HG02588 (cell line): ENCODE measurements around the gene EMILIN1.
A peak's percentile ranks its signal among the peaks of the same experiment; 100 is the strongest.
"Not testable (repeated sequence)": the region's sequence is repeated elsewhere in the genome, so short reads cannot be mapped to it uniquely, and the experiment has no call there.

Experiments used
- ATAC-seq: cut with Tn5 transposase; IDR thresholded peaks from one replicate; pipeline ENCODE4 v1.9.1; 2021; ENCODE audit warnings: mild to moderate bottlenecking, moderate library complexity; ENCODE audit not compliant: unreplicated experiment

EMILIN1 gene

GRCh38 chr2:27053321-27053720, 25.1 kb upstream of the EMILIN1 start:
- no peak for ATAC-seq

DNA sequence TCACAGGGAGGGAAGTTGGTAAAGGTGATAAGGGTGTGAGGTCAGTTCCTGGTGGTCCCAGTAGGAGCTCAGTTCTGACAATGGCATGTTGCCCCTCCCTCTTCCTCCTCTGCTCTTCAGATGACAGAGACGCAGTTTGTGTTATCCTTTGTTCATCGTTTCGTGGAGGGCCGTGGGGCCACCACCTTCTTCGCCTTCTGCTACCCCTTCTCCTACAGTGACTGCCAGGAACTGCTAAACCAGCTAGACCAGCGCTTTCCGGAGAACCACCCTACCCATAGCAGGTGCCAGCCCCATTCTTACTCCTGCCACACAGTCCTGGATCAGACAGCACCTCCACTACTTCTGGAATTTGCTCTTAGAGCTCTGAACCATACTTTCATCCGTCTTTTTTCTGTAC, 24.6 kb upstream of the EMILIN1 start:
- no peak for ATAC-seq

- ATAC-seq: no peak
Measured at GRCh38 chr2:27054721-27055120, 23.7 kb upstream of the EMILIN1 start.

GRCh38 chr2:27057184-27057583, 21.2 kb upstream of the EMILIN1 start:
- ATAC-seq: no peak

GRCh38 chr2:27058210-27058609, 20.2 kb upstream of the EMILIN1 start:
- no peak for ATAC-seq

GRCh38 chr2:27059141-27059820, 19.1 kb upstream of the EMILIN1 start:
- no peak for ATAC-seq

- no peak for ATAC-seq
Measured at GRCh38 chr2:27060323-27060722, 18.1 kb upstream of the EMILIN1 start.

- ATAC-seq: no peak
Measured at GRCh38 chr2:27065128-27065527, 13.3 kb upstream of the EMILIN1 start.

GRCh38 chr2:27067385-27067784, 11.0 kb upstream of the EMILIN1 start:
- no peak for ATAC-seq

DNA sequence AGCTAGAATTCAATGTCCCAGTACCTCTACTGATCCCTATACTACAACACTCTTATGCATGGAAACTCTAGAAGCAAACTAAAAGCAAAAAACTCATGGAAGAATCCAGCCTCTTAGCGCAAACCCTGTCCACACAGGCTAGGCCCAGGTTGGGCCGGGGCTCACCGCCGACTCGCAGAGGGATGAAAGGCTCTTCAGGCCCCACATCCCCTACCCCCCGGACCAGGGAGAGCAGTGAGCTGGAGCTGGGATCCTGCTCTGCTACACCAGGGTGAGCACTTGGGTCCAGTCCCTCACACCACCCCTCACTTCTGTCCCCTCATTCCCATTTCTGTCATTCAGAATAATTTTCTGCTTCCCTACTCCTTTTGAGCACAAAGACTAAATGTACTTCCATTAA, 9.0 kb upstream of the EMILIN1 start:
- no peak for ATAC-seq

GRCh38 chr2:27069961-27070618, 8.3 kb upstream of the EMILIN1 start:
- ATAC-seq: no peak

GRCh38 chr2:27070653-27071276, 7.7 kb upstream of the EMILIN1 start:
- no peak for ATAC-seq

- ATAC-seq: peak; percentile 87
Measured at GRCh38 chr2:27071277-27071989, 7.0 kb upstream of the EMILIN1 start, which contains the start of gene OST4. TSS of gene OST4 (minus strand) at chr2:27071654.

GRCh38 chr2:27071990-27072830, 6.2 kb upstream of the EMILIN1 start:
- no peak for ATAC-seq

DNA sequence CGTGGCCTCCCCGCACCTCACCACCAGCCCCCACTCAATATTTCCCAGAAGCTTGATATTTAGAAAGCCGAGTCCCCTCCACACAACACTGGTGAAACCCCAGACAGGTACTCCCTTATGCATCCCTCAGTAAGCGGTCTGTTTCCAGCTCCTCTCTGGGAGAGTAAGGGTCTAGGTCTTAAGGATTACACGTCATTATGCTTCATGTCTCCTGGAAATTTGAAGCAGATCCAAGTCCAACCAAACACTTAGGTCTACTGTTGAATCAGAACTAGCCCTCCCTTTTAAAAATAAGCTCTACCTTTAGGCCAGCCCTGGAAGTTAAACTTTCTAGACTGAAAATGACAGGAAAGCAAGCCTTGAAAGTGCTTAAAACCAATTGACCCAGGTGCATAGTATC, 5.5 kb upstream of the EMILIN1 start:
- ATAC-seq: no peak

GRCh38 chr2:27073782-27074181, 4.6 kb upstream of the EMILIN1 start:
- no peak for ATAC-seq

- ATAC-seq: no peak
Measured at GRCh38 chr2:27074738-27075565, 3.5 kb upstream of the EMILIN1 start.

GRCh38 chr2:27075566-27075871, 2.9 kb upstream of the EMILIN1 start:
- not testable (repeated sequence) for ATAC-seq

- no peak for ATAC-seq
Measured at GRCh38 chr2:27076323-27076722, 2.1 kb upstream of the EMILIN1 start.

GRCh38 chr2:27077231-27077630, 1.2 kb upstream of the EMILIN1 start:
- ATAC-seq: no peak
